ENCODE data around the gene IFRD2. TPM values are rescaled to one million over a fixed set of nuclear protein-coding genes. Genes with fewer than 3 reads are reported as not detected.

The IFRD2 gene
- total and polyA plus RNA-seq, 4 experiments from 2014 or later, result 58.6 to 84.7 (median 63.7) TPM

DNA sequence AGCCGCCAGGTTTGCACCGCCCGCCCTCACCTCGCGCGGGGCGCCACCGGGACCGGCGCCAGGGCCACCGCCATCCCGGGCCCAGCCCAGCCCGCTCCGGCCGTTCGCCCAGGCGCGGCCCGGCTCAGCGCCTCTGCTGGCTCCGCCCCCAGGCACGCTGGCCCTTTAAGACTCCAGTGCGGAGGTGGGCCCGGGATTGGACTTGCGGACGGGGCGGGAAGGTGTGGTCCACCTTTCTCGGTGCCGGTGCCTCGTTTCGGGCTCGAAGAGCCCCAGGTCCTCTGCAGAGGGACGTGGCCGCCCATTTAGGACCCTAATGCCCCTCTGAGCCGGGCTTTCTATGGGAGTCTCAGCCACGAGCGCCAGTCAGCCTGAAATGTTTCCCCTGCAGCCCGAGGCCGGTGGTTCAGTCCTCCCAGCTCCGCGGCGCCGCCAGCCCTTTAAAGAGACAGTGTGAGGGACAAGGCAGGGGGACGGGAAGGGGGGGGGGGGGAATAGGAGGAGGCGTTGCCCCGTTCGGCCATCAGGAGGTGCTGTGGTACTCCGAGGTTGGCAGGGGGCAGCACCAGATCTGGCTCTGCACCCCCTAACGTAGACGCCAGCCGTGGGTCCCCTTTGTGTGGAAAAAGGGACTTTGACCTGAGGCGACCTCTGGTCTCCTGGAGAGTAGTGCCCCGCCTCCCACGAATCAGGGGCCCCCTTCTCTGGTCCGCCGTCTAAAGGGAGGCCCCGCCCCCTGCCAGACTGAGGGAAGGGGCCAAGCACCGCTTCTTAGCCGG, 29.3 kb upstream of the IFRD2 start:
- ChIA-PET CTCF (ENCODE audit: partially characterized antibody) (interaction anchor here (1.0 to 5.6 kb wide), 5 partner anchors 10 to 29 kb away, joined by 3 to 37 read pairs (median 6); partner anchors contain the start of genes HYAL3, IFRD2 and NAA80), POLR2A (ENCODE audit: partially characterized antibody) (interaction anchor here (0.6 to 14.4 kb wide), 10 partner anchors 11 to 212 kb away, joined by 3 to 144 read pairs (median 4); partner anchors contain the start of genes CYB561D2, HYAL3, IFRD2 and NAA80)
- peaks cover 0 to 15% of the 10 kb centered on the region in 2 donors for H3K36me3 Mint-ChIP-seq
- no peaks in the 10 kb centered on the region for H3K27me3 Mint-ChIP-seq
- Histone ChIP-seq H3K9me3 (ENCODE audit: control insufficient read depth in 1 of 2, low read length in 2 of 2) (no peaks in the 10 kb centered on the region), H3K27me3 (ENCODE audit: insufficient read depth, low read length) (no peaks in the 10 kb centered on the region), H3K27ac (ENCODE audit: low read depth, low read length) (peak overlapping the region; percentile 73), H3K4me1 (ENCODE audit: insufficient read depth, low read length) (peaks cover 38% of the 10 kb centered on the region), H3K36me3 (ENCODE audit: insufficient read depth, low read length) (peaks cover 10% of the 10 kb centered on the region), H3K4me3 (ENCODE audit: low read length in 2 of 2) (peak overlapping the region; percentile 23 to 87)
- H3K4me3 Mint-ChIP-seq, result peak overlapping the region; percentile 80 to 90 (median 86)
- intact Hi-C loops (cut with micrococcal nuclease), result loop anchor here (1.0 to 2.0 kb wide), 4 partner anchors 16 to 95 kb away; partner anchors contain the start of genes HYAL3, IFRD2 and NAA80
- peak overlapping the region; percentile 90 to 95 (median 93) for H3K27ac Mint-ChIP-seq
- no peaks in the 10 kb centered on the region for H3K9me3 Mint-ChIP-seq
- DNase-seq, result peak; percentile 80 to 88 (median 83)
- H3K4me1 Mint-ChIP-seq, result peaks cover 18 to 57% (median 38%) of the 10 kb centered on the region in 4 donors

DNA sequence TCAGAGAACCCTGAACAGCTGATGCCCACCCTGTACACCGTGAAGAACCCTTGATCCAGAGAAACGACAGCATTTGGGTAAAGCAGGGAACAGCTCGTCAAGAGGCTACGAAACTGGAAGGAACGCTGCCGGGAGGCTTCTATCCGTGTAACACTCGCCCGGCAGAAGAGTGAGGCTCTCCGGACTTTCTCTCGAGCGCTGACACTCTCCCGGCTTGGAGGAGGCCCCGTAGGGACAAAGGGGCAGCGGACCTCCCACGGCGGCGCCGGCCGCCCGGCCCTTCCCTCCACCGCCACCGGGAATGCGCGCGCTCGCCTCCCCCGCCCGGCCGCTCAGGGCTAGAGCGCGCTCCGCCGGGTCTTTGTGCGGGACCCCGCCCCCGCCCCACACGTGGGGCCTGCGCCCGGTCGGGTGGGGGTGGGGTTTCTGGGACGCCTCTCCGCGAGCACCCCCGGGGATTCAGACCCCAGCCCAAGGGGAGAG, 28.7 kb upstream of the IFRD2 start:
- Mint-ChIP-seq H3K27ac (peak overlapping the region in 6 of 7 donors; percentile 81 to 97 (median 94)), H3K4me1 (peaks cover 22 to 62% (median 42%) of the 10 kb centered on the region in 4 donors)
- DNase-seq, result no peak

DNA sequence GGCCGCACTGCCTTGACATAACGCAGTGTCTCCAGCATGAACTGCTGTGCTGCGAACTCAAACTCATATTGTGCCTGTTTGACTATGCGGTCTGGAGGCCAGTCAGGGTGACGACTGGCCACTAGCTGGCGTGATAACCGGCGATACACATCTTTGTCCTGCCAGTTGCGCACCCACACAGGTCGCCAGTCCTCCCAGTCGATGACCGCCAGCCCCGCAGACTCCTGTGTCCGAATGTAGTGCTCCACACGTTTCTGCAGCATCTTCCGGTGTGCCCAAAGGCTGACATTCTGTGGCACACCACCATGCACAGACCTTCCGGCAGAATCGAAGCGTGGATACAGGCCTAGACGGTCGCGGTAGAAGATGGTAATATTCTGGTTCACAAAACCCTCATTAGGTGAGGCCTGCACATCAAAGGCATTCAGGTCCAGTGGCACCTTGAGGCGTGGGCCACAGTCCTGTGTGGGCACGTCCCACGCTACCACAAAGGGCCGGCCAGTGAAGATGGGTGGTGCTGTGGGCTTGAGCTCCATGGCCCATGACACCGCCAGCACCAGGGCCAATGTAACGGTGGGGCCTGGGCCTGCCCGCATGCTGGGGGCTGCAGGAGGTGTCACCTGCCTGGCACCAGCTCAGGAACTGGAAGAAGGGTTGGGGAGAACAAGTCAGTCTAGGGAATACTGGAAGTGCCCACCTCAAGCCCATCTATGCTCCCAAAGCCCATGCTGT, 27.8 kb upstream of the IFRD2 start:
- CTCF ChIA-PET (ENCODE audit: partially characterized antibody), result interaction anchor here (1.0 to 5.6 kb wide), 5 partner anchors 14 to 125 kb away, joined by 3 to 37 read pairs (median 5); partner anchors contain the start of genes HYAL3 and NAA80
- Histone ChIP-seq H3K27ac (ENCODE audit: low read depth, low read length) (peak overlapping the region; percentile 73), H3K36me3 (ENCODE audit: insufficient read depth, low read length) (no peaks in the 10 kb centered on the region), H3K9me3 (ENCODE audit: control insufficient read depth in 1 of 2, low read length in 2 of 2) (no peaks in the 10 kb centered on the region), H3K4me3 (ENCODE audit: low read length in 2 of 2) (peak overlapping the region; percentile 74 to 87), H3K27me3 (ENCODE audit: insufficient read depth, low read length) (no peaks in the 10 kb centered on the region), H3K4me1 (ENCODE audit: insufficient read depth, low read length) (peaks cover 49% of the 10 kb centered on the region)
- POLR2A ChIA-PET (ENCODE audit: partially characterized antibody), result interaction anchor here (1.3 to 14.4 kb wide), 5 partner anchors 16 to 28 kb away, joined by 3 to 144 read pairs (median 10); partner anchors contain the start of genes HYAL3, IFRD2, NAA80 and RASSF1
- Mint-ChIP-seq H3K4me1 (peaks cover 25 to 62% (median 44%) of the 10 kb centered on the region in 4 donors), H3K27me3 (no peaks in the 10 kb centered on the region), H3K9me3 (no peaks in the 10 kb centered on the region), H3K27ac (peak overlapping the region; percentile 41 to 97 (median 93)), H3K36me3 (peaks cover 0 to 8% of the 10 kb centered on the region in 2 donors), H3K4me3 (peak overlapping the region; percentile 86 to 95 (median 94))
- peak in 1 of 5 donors; percentile 25 for DNase-seq
- intact Hi-C loops (cut with micrococcal nuclease), result loop anchor here (2.0 to 5.0 kb wide), 2 partner anchors 93 to 848 kb away; partner anchors contain the start of gene DAG1

More for the DNA sequence above, 28.7 kb upstream of the IFRD2 start:
- CTCF ChIA-PET (ENCODE audit: partially characterized antibody), result interaction anchor here (1.0 to 5.6 kb wide), 6 partner anchors 10 to 94 kb away, joined by 3 to 37 read pairs (median 6); partner anchors contain the start of genes HYAL3, IFRD2 and NAA80
- peaks cover 6% of the 10 kb centered on the region for H3K36me3 ChIP-seq (ENCODE audit: insufficient read depth, low read length)
- Mint-ChIP-seq H3K36me3 (peaks cover 0 to 14% of the 10 kb centered on the region in 2 donors), H3K4me3 (peak overlapping the region; percentile 86 to 95 (median 94)), H3K27me3 (no peaks in the 10 kb centered on the region), H3K9me3 (no peaks in the 10 kb centered on the region)
- H3K27me3 ChIP-seq (ENCODE audit: insufficient read depth, low read length), result no peaks in the 10 kb centered on the region
- intact Hi-C loops (cut with micrococcal nuclease), result loop anchor here (1.0 to 2.0 kb wide), 4 partner anchors 16 to 94 kb away; partner anchors contain the start of genes HYAL3, IFRD2 and NAA80
- H3K27ac ChIP-seq (ENCODE audit: low read depth, low read length), result peak overlapping the region; percentile 73
- peaks cover 45% of the 10 kb centered on the region for H3K4me1 ChIP-seq (ENCODE audit: insufficient read depth, low read length)
- H3K9me3 ChIP-seq (ENCODE audit: control insufficient read depth in 1 of 2, low read length in 2 of 2), result no peaks in the 10 kb centered on the region
- H3K4me3 ChIP-seq (ENCODE audit: low read length in 2 of 2), result peak overlapping the region; percentile 74 to 87
- POLR2A ChIA-PET (ENCODE audit: partially characterized antibody), result interaction anchor here (0.6 to 14.4 kb wide), 8 partner anchors 15 to 212 kb away, joined by 3 to 144 read pairs (median 4); partner anchors contain the start of genes CYB561D2, HYAL3, IFRD2 and NAA80

DNA sequence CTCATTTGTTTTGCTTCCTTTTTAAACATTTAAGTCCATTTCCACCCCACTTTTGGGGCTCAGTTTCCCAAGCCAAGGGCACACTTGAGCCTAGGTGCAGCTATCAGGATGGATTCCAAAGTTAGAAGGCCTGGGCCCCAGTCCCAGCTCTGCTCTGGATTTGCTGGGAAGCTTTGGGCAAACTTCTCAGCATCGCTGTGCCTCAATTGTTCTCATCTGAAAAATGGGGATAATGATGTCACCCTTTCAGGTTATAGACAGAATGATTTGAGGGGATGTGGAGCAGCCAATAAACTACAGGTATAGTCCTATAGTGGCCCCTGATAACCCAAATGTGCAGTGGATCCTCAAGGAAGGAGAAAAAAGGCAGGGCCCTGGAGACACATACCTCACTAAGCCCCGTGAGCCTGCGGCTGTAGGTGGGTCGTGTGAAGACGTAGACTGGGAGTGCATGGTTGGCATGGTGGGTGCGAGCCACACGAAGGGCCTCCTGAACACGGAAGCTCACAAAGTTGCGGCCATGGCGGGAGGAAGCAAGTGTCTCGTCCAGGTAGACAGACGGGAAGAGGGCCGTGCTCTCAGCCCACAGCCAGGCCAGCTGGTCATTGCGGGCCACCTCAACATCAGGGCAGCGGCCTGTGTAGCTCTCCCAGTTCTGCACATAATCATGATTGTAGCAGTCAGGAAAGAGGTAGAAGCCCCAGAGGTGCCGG, 27.1 kb upstream of the IFRD2 start:
- H3K4me3 ChIP-seq (ENCODE audit: low read length in 2 of 2), result no peak overlapping the region
- H3K4me1 ChIP-seq (ENCODE audit: insufficient read depth, low read length), result peaks cover 49% of the 10 kb centered on the region
- POLR2A ChIA-PET (ENCODE audit: partially characterized antibody), result interaction anchor here (2.9 to 14.4 kb wide), 4 partner anchors 10 to 27 kb away, joined by 10 to 144 read pairs (median 60); partner anchors contain the start of genes HYAL3, IFRD2, NAA80 and TUSC2
- Mint-ChIP-seq H3K4me3 (peak overlapping the region in 7 of 8 donors; percentile 29 to 80 (median 48)), H3K27me3 (no peaks in the 10 kb centered on the region), H3K36me3 (peaks cover 0 to 2% of the 10 kb centered on the region in 2 donors), H3K27ac (peak overlapping the region in 3 of 7 donors; percentile 22 to 81 (median 72)), H3K9me3 (no peaks in the 10 kb centered on the region), H3K4me1 (peaks cover 24 to 58% (median 39%) of the 10 kb centered on the region in 4 donors)
- intact Hi-C loops (cut with micrococcal nuclease), result loop anchor here (5.0 kb wide), 1 partner anchor 847 kb away; the partner anchor contains the start of gene DAG1
- DNase-seq, result peak in 1 of 5 donors; percentile 31
- H3K27ac ChIP-seq (ENCODE audit: low read depth, low read length), result no peak overlapping the region
- no peaks in the 10 kb centered on the region for H3K9me3 ChIP-seq (ENCODE audit: control insufficient read depth in 1 of 2, low read length in 2 of 2)
- CTCF ChIA-PET (ENCODE audit: partially characterized antibody), result interaction anchor here (0.6 to 2.4 kb wide), 4 partner anchors 8 to 125 kb away, joined by 3 to 5 read pairs (median 3); partner anchors contain the start of gene TUSC2
- no peaks in the 10 kb centered on the region for H3K36me3 ChIP-seq (ENCODE audit: insufficient read depth, low read length)
- H3K27me3 ChIP-seq (ENCODE audit: insufficient read depth, low read length), result no peaks in the 10 kb centered on the region

DNA sequence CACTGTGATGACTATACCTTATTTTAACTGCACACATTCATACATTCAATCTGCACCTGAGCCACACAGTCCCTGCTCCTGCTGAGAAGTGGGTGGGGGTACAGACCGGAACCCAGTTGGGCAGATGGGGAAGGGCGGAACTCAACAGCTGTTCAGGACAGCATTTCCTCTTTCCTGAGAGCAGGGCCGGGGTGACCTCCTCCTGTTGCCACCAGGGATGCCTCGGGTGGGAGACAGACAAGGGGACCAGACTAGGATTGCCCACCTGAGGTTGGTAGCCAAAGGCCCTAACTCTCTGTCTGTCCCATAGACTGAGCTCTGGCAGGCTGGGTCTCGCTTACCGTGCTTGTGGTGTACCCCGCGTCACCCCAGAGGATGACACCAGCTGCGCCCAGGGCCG, 26.4 kb upstream of the IFRD2 start:
- no peak overlapping the region for H3K27ac ChIP-seq (ENCODE audit: low read depth, low read length)
- CTCF ChIA-PET (ENCODE audit: partially characterized antibody), result interaction anchor here (0.6 to 2.4 kb wide), 5 partner anchors 9 to 900 kb away, joined by 3 to 5 read pairs (median 4); partner anchors contain the start of gene TUSC2

More for the DNA sequence above, 26.4 kb upstream of the IFRD2 start:
- peaks cover 0 to 2% of the 10 kb centered on the region in 2 donors for H3K36me3 Mint-ChIP-seq
- H3K4me1 ChIP-seq (ENCODE audit: insufficient read depth, low read length), result peaks cover 49% of the 10 kb centered on the region
- peaks cover 23 to 56% (median 39%) of the 10 kb centered on the region in 4 donors for H3K4me1 Mint-ChIP-seq
- H3K36me3 ChIP-seq (ENCODE audit: insufficient read depth, low read length), result no peaks in the 10 kb centered on the region
- peak in 1 of 5 donors; percentile 24 for DNase-seq
- no peaks in the 10 kb centered on the region for H3K27me3 Mint-ChIP-seq
- POLR2A ChIA-PET (ENCODE audit: partially characterized antibody), result interaction anchor here (2.9 to 14.4 kb wide), 4 partner anchors 11 to 26 kb away, joined by 10 to 144 read pairs (median 60); partner anchors contain the start of genes HYAL3, IFRD2, NAA80 and TUSC2
- no peak overlapping the region for H3K4me3 ChIP-seq (ENCODE audit: low read length in 2 of 2)
- no peaks in the 10 kb centered on the region for H3K9me3 ChIP-seq (ENCODE audit: control insufficient read depth in 1 of 2, low read length in 2 of 2)
- intact Hi-C loops (cut with micrococcal nuclease), result loop anchor here (5.0 kb wide), 1 partner anchor 846 kb away; the partner anchor contains the start of gene DAG1
- H3K4me3 Mint-ChIP-seq, result peak overlapping the region in 3 of 8 donors; percentile 43 to 46 (median 46)
- H3K27me3 ChIP-seq (ENCODE audit: insufficient read depth, low read length), result no peaks in the 10 kb centered on the region
- H3K9me3 Mint-ChIP-seq, result no peaks in the 10 kb centered on the region
- H3K27ac Mint-ChIP-seq, result peak overlapping the region in 3 of 7 donors; percentile 64 to 72 (median 70)

Measured in CD4-positive, alpha-beta memory T cell (primary cell).